HL-60 (cell line): ENCODE data around the gene PERP.

Experiments
- DNase-seq, 2 experiments: peaks; one replicate each; pipeline ENCODE4 v3.0.0-alpha.2; 2010 to 2020; ENCODE audit warnings: low read depth in 1 of 2, low spot score in 1 of 2
- H3K27ac ChIP-seq: fragments of 250-450 bp; sonication (Bioruptor Pico); replicated peaks from 2 replicates; pipeline ENCODE4 v1.5.1; 2020; ENCODE audit warnings: mild to moderate bottlenecking, moderate library complexity
- H3K27me3 ChIP-seq: fragments of 250-450 bp; sonication (Bioruptor Pico); 2 replicates; pipeline ENCODE4 v1.5.1; 2021; ENCODE audit warnings: mild to moderate bottlenecking, moderate library complexity; ENCODE audit not compliant: insufficient read depth, poor library complexity, severe bottlenecking
- H3K4me3 ChIP-seq: replicated peaks from 2 replicates; pipeline ENCODE4 v1.5.1; 2011; ENCODE audit warnings: mild to moderate bottlenecking, control low read depth, low read length; ENCODE audit not compliant: insufficient read depth
- GABPA ChIP-seq: IDR thresholded peaks from 2 replicates; pipeline ENCODE4 v1.6.1; 2012; ENCODE audit warnings: low read depth
- POLR2AphosphoS5 ChIP-seq: IDR thresholded peaks from 2 replicates; pipeline ENCODE4 v1.6.1; 2012; ENCODE audit warnings: low read depth
- SPI1 ChIP-seq: IDR thresholded peaks from 2 replicates; pipeline ENCODE4 v1.6.1; 2012; ENCODE audit warnings: low read depth, mild to moderate bottlenecking, borderline replicate concordance
- long read RNA-seq: library from polyadenylated mRNA; unstranded; transcript quantifications from one replicate; pipeline ENCODE4 v2.0.0, GENCODE V29; 2020
- TF ChIP-seq, protein P1 (sequence below): IDR thresholded peaks from 2 replicates; pipeline ENCODE4 v1.6.1; 2012; ENCODE audit warnings: low read depth; ENCODE audit not compliant: insufficient replicate concordance
- TF ChIP-seq, protein P2 (sequence below): IDR thresholded peaks from one replicate; pipeline ENCODE4 v1.5.1; 2011; ENCODE audit warnings: low read length, control low read depth, inconsistent platforms; ENCODE audit not compliant: insufficient read depth

The PERP gene
- long read RNA-seq: 0 reads

GRCh38 chr6:138107078-138107751 is at the start of gene PERP:
TSS of gene PERP (minus strand) at chr6:138107419. CDS start at chr6:138107340, 79 bp downstream.
- DNase-seq: peak in 1 of 2 experiments; percentile 18
- H3K4me3 ChIP-seq: peak within 1 kb of the TSS; percentile 42
- TF ChIP-seq, protein P1, sequence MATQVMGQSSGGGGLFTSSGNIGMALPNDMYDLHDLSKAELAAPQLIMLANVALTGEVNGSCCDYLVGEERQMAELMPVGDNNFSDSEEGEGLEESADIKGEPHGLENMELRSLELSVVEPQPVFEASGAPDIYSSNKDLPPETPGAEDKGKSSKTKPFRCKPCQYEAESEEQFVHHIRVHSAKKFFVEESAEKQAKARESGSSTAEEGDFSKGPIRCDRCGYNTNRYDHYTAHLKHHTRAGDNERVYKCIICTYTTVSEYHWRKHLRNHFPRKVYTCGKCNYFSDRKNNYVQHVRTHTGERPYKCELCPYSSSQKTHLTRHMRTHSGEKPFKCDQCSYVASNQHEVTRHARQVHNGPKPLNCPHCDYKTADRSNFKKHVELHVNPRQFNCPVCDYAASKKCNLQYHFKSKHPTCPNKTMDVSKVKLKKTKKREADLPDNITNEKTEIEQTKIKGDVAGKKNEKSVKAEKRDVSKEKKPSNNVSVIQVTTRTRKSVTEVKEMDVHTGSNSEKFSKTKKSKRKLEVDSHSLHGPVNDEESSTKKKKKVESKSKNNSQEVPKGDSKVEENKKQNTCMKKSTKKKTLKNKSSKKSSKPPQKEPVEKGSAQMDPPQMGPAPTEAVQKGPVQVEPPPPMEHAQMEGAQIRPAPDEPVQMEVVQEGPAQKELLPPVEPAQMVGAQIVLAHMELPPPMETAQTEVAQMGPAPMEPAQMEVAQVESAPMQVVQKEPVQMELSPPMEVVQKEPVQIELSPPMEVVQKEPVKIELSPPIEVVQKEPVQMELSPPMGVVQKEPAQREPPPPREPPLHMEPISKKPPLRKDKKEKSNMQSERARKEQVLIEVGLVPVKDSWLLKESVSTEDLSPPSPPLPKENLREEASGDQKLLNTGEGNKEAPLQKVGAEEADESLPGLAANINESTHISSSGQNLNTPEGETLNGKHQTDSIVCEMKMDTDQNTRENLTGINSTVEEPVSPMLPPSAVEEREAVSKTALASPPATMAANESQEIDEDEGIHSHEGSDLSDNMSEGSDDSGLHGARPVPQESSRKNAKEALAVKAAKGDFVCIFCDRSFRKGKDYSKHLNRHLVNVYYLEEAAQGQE: no peak
- TF ChIP-seq, protein P2, sequence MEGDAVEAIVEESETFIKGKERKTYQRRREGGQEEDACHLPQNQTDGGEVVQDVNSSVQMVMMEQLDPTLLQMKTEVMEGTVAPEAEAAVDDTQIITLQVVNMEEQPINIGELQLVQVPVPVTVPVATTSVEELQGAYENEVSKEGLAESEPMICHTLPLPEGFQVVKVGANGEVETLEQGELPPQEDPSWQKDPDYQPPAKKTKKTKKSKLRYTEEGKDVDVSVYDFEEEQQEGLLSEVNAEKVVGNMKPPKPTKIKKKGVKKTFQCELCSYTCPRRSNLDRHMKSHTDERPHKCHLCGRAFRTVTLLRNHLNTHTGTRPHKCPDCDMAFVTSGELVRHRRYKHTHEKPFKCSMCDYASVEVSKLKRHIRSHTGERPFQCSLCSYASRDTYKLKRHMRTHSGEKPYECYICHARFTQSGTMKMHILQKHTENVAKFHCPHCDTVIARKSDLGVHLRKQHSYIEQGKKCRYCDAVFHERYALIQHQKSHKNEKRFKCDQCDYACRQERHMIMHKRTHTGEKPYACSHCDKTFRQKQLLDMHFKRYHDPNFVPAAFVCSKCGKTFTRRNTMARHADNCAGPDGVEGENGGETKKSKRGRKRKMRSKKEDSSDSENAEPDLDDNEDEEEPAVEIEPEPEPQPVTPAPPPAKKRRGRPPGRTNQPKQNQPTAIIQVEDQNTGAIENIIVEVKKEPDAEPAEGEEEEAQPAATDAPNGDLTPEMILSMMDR: no peak
- TF ChIP-seq GABPA (no peak), SPI1 (no peak), POLR2AphosphoS5 (no peak)
- no peak within 1 kb of the TSS for H3K27ac ChIP-seq
- peaks cover 46% of the 10 kb centered on the region for H3K27me3 ChIP-seq

DNA sequence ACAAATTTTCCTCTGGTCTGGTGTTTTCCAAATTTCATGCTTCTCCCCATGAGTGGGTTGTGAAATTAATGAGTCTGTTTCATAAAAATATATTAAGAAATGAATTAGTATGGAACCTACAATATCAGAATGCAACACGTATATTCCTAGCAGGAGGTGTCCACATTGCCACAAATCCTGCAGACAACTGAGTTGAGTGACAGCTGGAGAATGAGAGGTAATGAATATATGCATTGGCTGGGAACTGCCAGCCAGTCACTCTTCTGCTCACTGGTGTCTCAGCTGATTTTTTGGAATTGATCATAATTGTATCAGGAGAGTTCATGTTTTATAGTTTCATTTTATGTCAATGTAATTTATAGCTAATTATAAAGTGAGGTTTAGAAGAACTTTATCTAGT is 48.2 kb upstream of the PERP start:
- TF ChIP-seq SPI1 (no peak), GABPA (no peak), POLR2AphosphoS5 (no peak)
- TF ChIP-seq, protein P2: no peak
- TF ChIP-seq, protein P1: no peak
- no peak overlapping the region for H3K4me3 ChIP-seq
- no peak for DNase-seq
- H3K27me3 ChIP-seq: peaks cover 20% of the 10 kb centered on the region
- no peak overlapping the region for H3K27ac ChIP-seq

DNA sequence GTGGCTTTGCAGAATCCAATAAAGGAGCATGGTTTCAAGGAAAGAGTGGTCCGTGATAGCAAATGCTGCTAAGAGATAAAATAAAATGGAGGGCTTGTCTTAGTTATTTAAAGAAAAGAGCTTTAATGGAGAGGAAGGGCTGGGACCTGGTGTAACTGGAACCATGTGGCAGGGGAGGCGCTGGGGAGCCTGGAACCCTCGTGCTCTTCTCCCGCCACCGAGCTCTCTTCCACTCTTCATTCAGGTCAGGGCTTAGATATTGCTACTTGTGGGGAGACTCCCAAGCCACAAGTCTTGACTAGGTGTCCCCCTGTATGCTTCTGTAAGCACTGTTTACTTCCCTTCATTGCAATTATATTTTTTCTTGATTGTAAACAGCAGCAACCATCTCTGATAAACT is 39.3 kb upstream of the PERP start:
- TF ChIP-seq, protein P2: no peak
- TF ChIP-seq, protein P1: no peak
- TF ChIP-seq GABPA (no peak), SPI1 (no peak), POLR2AphosphoS5 (no peak)
- no peak overlapping the region for H3K27ac ChIP-seq
- DNase-seq: no peak
- H3K4me3 ChIP-seq: no peak overlapping the region
- H3K27me3 ChIP-seq: no peaks in the 10 kb centered on the region
